ENCODE data around the gene FTL.

The FTL gene

GRCh38 chr19:49011194-49011593 lies 46.1 kb downstream of the FTL start:
- H3K27me3 ChIP-seq (ENCODE audit: insufficient read depth, low read length) = no peaks in the 10 kb centered on the region
- no peaks in the 10 kb centered on the region for H3K4me1 ChIP-seq (ENCODE audit: control insufficient read depth, insufficient read depth, low read length, unreplicated experiment)
- no peaks in the 10 kb centered on the region for H3K36me3 ChIP-seq (ENCODE audit: insufficient read depth, low read length)
- no peaks in the 10 kb centered on the region for H3K79me2 ChIP-seq (ENCODE audit: control insufficient read depth, insufficient read depth, low read length, unreplicated experiment)
- H3K27ac ChIP-seq (ENCODE audit: low read depth, low read length) = no peak overlapping the region
- no peak overlapping the region for H2AFZ ChIP-seq (ENCODE audit: low read length, unreplicated experiment)
- no peak overlapping the region for H3K4me3 ChIP-seq (ENCODE audit: low read depth, low read length)

- H3K27me3 ChIP-seq (ENCODE audit: insufficient read depth, low read length) = no peaks in the 10 kb centered on the region
- H3K4me1 ChIP-seq (ENCODE audit: control insufficient read depth, insufficient read depth, low read length, unreplicated experiment) = no peaks in the 10 kb centered on the region
- no peaks in the 10 kb centered on the region for H3K79me2 ChIP-seq (ENCODE audit: control insufficient read depth, insufficient read depth, low read length, unreplicated experiment)
- no peaks in the 10 kb centered on the region for H3K36me3 ChIP-seq (ENCODE audit: insufficient read depth, low read length)
- H2AFZ ChIP-seq (ENCODE audit: low read length, unreplicated experiment) = no peak overlapping the region
- no peak overlapping the region for H3K27ac ChIP-seq (ENCODE audit: low read depth, low read length)
- H3K4me3 ChIP-seq (ENCODE audit: low read depth, low read length) = no peak overlapping the region
These were observed 49.2 kb downstream of the FTL start for GRCh38 chr19:49014123-49014869.

- no peak overlapping the region for H3K27ac ChIP-seq (ENCODE audit: low read depth, low read length)
- no peak overlapping the region for H3K4me3 ChIP-seq (ENCODE audit: low read depth, low read length)
- no peaks in the 10 kb centered on the region for H3K27me3 ChIP-seq (ENCODE audit: insufficient read depth, low read length)
- H2AFZ ChIP-seq (ENCODE audit: low read length, unreplicated experiment) = no peak overlapping the region
- no peaks in the 10 kb centered on the region for H3K36me3 ChIP-seq (ENCODE audit: insufficient read depth, low read length)
- H3K79me2 ChIP-seq (ENCODE audit: control insufficient read depth, insufficient read depth, low read length, unreplicated experiment) = no peaks in the 10 kb centered on the region
- no peaks in the 10 kb centered on the region for H3K4me1 ChIP-seq (ENCODE audit: control insufficient read depth, insufficient read depth, low read length, unreplicated experiment)
These were observed 49.8 kb downstream of the FTL start for GRCh38 chr19:49014870-49015255.

- Histone ChIP-seq H3K27ac (ENCODE audit: low read depth, low read length) (no peak overlapping the region), H3K36me3 (ENCODE audit: insufficient read depth, low read length) (no peaks in the 10 kb centered on the region), H3K27me3 (ENCODE audit: insufficient read depth, low read length) (no peaks in the 10 kb centered on the region), H3K79me2 (ENCODE audit: control insufficient read depth, insufficient read depth, low read length, unreplicated experiment) (no peaks in the 10 kb centered on the region), H3K4me3 (ENCODE audit: low read depth, low read length) (no peak overlapping the region), H2AFZ (ENCODE audit: low read length, unreplicated experiment) (no peak overlapping the region), H3K4me1 (ENCODE audit: control insufficient read depth, insufficient read depth, low read length, unreplicated experiment) (no peaks in the 10 kb centered on the region)
These were observed 51.1 kb downstream of the FTL start for GRCh38 chr19:49016067-49016839.
